Vagina (tissue), 2 donors: ENCODE results near the gene OR8B4. TPM values are rescaled to one million over a fixed set of nuclear protein-coding genes. Genes with fewer than 3 reads are reported as not detected.

ENCODE experiments used
- DNase-seq, 2 donors: peaks; one replicate each; pipeline ENCODE4 v3.0.0-alpha.2; 2017; ENCODE audit errors: extremely low spot score in 2 of 2
- H3K27ac ChIP-seq: fragments of 200-600 bp; sonication (generic); one replicate; pipeline ENCODE4 v1.5.1; 2019
- H3K27me3 ChIP-seq: fragments of 200-600 bp; sonication (generic); one replicate; pipeline ENCODE4 v1.5.1; 2019
- H3K36me3 ChIP-seq, 2 donors: fragments of 200-600 bp; sonication (generic); one replicate each; pipeline ENCODE4 v1.5.1; 2017 to 2019
- H3K4me1 ChIP-seq: fragments of 200-600 bp; sonication (generic); one replicate; pipeline ENCODE4 v1.5.1; 2019
- H3K4me3 ChIP-seq, 2 donors: fragments of 200-600 bp; sonication (generic); 1 replicate in 1 of 2; 2 replicates in 1 of 2; pipeline ENCODE4 v1.5.1; 2016 to 2019
- H3K9me3 ChIP-seq: fragments of 200-600 bp; sonication (generic); one replicate; pipeline ENCODE4 v1.5.1; 2019
- CTCF ChIP-seq, 3 experiments: fragments of 450-650 bp in 2 of 3; fragments of 200-600 bp in 1 of 3; sonication (generic) in 1 of 3; IDR thresholded peaks; one replicate each; pipeline ENCODE4 v1.5.1; 2017 to 2019; ENCODE audit warnings: antibody characterized with exemption in 3 of 3, mild to moderate bottlenecking in 2 of 3, moderate library complexity in 2 of 3
- POLR2A ChIP-seq, 2 donors: fragments of 450-650 bp; IDR thresholded peaks; one replicate each; pipeline ENCODE4 v1.6.1; 2017; ENCODE audit warnings: antibody characterized with exemption in 2 of 2, mild to moderate bottlenecking in 2 of 2, moderate library complexity in 2 of 2
- POLR2AphosphoS5 ChIP-seq, 2 donors: sonication (generic); formaldehyde crosslinking; IDR thresholded peaks; one replicate each; pipeline ENCODE4 v1.9.0; 2017; ENCODE audit warnings: antibody characterized with exemption in 2 of 2, mild to moderate bottlenecking in 2 of 2, low read depth in 1 of 2; ENCODE audit not compliant: insufficient read depth in 1 of 2
- intact Hi-C: fragments of 100-400 bp; cut with DNase I; formaldehyde crosslinking; loops from one replicate; pipeline ENCODE4 v1.15.1; 2023
- total RNA-seq: library from RNA; depleted of rRNA; stranded (reverse); fragments of >200 nt; gene quantifications from one replicate; pipeline ENCODE4 v1.2.3, GENCODE V29; 2016

The OR8B4 gene
- total RNA-seq, 1 donor from 2014 or later = not detected

GRCh38 chr11:124446916-124447315 lies 22.2 kb upstream of the OR8B4 start:
- H3K36me3 ChIP-seq = no peaks in the 10 kb centered on the region
- H3K4me3 ChIP-seq = no peak overlapping the region
- intact Hi-C loops = no loop called here
- no peaks in the 10 kb centered on the region for H3K9me3 ChIP-seq
- TF ChIP-seq POLR2A (IDR thresholded peaks at IDR 0.05) (no peak), CTCF (IDR thresholded peaks at IDR 0.05) (no peak)
- no peaks in the 10 kb centered on the region for H3K4me1 ChIP-seq
- no peaks in the 10 kb centered on the region for H3K27me3 ChIP-seq
- no peak for DNase-seq
- H3K27ac ChIP-seq = no peak overlapping the region

- no peaks in the 10 kb centered on the region for H3K9me3 ChIP-seq
- H3K4me1 ChIP-seq = no peaks in the 10 kb centered on the region
- no peaks in the 10 kb centered on the region for H3K27me3 ChIP-seq
Measured at GRCh38 chr11:124445646-124446150, 21.0 kb upstream of the OR8B4 start, which contains the start of gene OR8B8. TSS of gene OR8B8 (minus strand) at chr11:124445696. CDS start at chr11:124441085, 4,611 bp downstream.

GRCh38 chr11:124442847-124443246 lies 18.2 kb upstream of the OR8B4 start:
- intact Hi-C loops = no loop called here
- no peaks in the 10 kb centered on the region for H3K4me1 ChIP-seq
- H3K27ac ChIP-seq = no peak overlapping the region
- TF ChIP-seq CTCF (IDR thresholded peaks at IDR 0.05) (no peak), POLR2AphosphoS5 (IDR thresholded peaks at IDR 0.05; ENCODE audit: insufficient read depth in 1 of 2, low read depth in 1 of 2) (no peak), POLR2A (IDR thresholded peaks at IDR 0.05) (no peak)
- H3K4me3 ChIP-seq = no peak overlapping the region
- H3K36me3 ChIP-seq = no peaks in the 10 kb centered on the region
- H3K9me3 ChIP-seq = no peaks in the 10 kb centered on the region
- H3K27me3 ChIP-seq = no peaks in the 10 kb centered on the region
- no peak for DNase-seq

More at GRCh38 chr11:124445646-124446150, 21.0 kb upstream of the OR8B4 start, which contains the start of gene OR8B8:
- Histone ChIP-seq H3K27ac (no peak within 1 kb of the TSS), H3K4me3 (no peak within 1 kb of the TSS), H3K36me3 (no peaks in the 10 kb centered on the region)
- intact Hi-C loops = no loop called here
- TF ChIP-seq POLR2A (IDR thresholded peaks at IDR 0.05) = no peak
- TF ChIP-seq CTCF (IDR thresholded peaks at IDR 0.05) = no peak
- no peak for TF ChIP-seq POLR2AphosphoS5 (IDR thresholded peaks at IDR 0.05; ENCODE audit: insufficient read depth in 1 of 2, low read depth in 1 of 2)
- no peak for DNase-seq

GRCh38 chr11:124442442-124442841 lies 17.8 kb upstream of the OR8B4 start:
- no peaks in the 10 kb centered on the region for H3K36me3 ChIP-seq
- H3K27ac ChIP-seq = no peak overlapping the region
- intact Hi-C loops = no loop called here
- no peak for DNase-seq
- TF ChIP-seq POLR2AphosphoS5 (IDR thresholded peaks at IDR 0.05; ENCODE audit: insufficient read depth in 1 of 2, low read depth in 1 of 2) (no peak), CTCF (IDR thresholded peaks at IDR 0.05) (no peak), POLR2A (IDR thresholded peaks at IDR 0.05) (no peak)
- H3K9me3 ChIP-seq = no peaks in the 10 kb centered on the region
- H3K4me3 ChIP-seq = no peak overlapping the region
- H3K27me3 ChIP-seq = no peaks in the 10 kb centered on the region
- H3K4me1 ChIP-seq = no peaks in the 10 kb centered on the region

- Histone ChIP-seq H3K9me3 (no peaks in the 10 kb centered on the region), H3K27me3 (no peaks in the 10 kb centered on the region), H3K27ac (no peak overlapping the region), H3K36me3 (no peaks in the 10 kb centered on the region), H3K4me3 (no peak overlapping the region), H3K4me1 (no peaks in the 10 kb centered on the region)
- intact Hi-C loops = no loop called here
- TF ChIP-seq CTCF (IDR thresholded peaks at IDR 0.05) (no peak), POLR2AphosphoS5 (IDR thresholded peaks at IDR 0.05; ENCODE audit: insufficient read depth in 1 of 2, low read depth in 1 of 2) (no peak), POLR2A (IDR thresholded peaks at IDR 0.05) (no peak)
- no peak for DNase-seq
Measured at GRCh38 chr11:124441519-124441918, 16.8 kb upstream of the OR8B4 start.
